Measurements from ENCODE around the gene ITGA2. TPM values are rescaled to one million over a fixed set of nuclear protein-coding genes. Genes with fewer than 3 reads are reported as not detected.
A peak's percentile ranks its signal among the peaks of the same experiment; 100 is the strongest.

Gene ITGA2
- total RNA-seq, 1 donor from 2014 or later: 0.21 TPM

- no peak for DNase-seq (ENCODE audit: low read depth)
These were observed 28.2 kb downstream of the ITGA2 start for GRCh38 chr5:53017383-53017782.

GRCh38 chr5:53017794-53018391 lies 28.7 kb downstream of the ITGA2 start:
- no peak for DNase-seq (ENCODE audit: low read depth)

- DNase-seq (ENCODE audit: low read depth): no peak
These were observed 30.2 kb downstream of the ITGA2 start for GRCh38 chr5:53019320-53019719.

GRCh38 chr5:53022930-53023511 lies 33.9 kb downstream of the ITGA2 start:
- no peak for DNase-seq (ENCODE audit: low read depth)

- peak; percentile 62 for DNase-seq (ENCODE audit: low read depth)
These were observed 34.8 kb downstream of the ITGA2 start for GRCh38 chr5:53023969-53024368.

- no peak for DNase-seq (ENCODE audit: low read depth)
These were observed 35.4 kb downstream of the ITGA2 start for GRCh38 chr5:53024535-53024934.

- no peak for DNase-seq (ENCODE audit: low read depth)
These were observed 36.3 kb downstream of the ITGA2 start for GRCh38 chr5:53025487-53025886.

- peak; percentile 57 for DNase-seq (ENCODE audit: low read depth)
These were observed 38.8 kb downstream of the ITGA2 start for GRCh38 chr5:53027913-53028312.

GRCh38 chr5:53029608-53030007 lies 40.5 kb downstream of the ITGA2 start:
- no peak for DNase-seq (ENCODE audit: low read depth)

- no peak for DNase-seq (ENCODE audit: low read depth)
These were observed 41.7 kb downstream of the ITGA2 start for GRCh38 chr5:53030893-53031292.

GRCh38 chr5:53031695-53032096 lies 42.5 kb downstream of the ITGA2 start:
- DNase-seq (ENCODE audit: low read depth): peak; percentile 7

GRCh38 chr5:53032188-53032587 lies 43.0 kb downstream of the ITGA2 start:
- DNase-seq (ENCODE audit: low read depth): no peak

- DNase-seq (ENCODE audit: low read depth): no peak
These were observed 45.7 kb downstream of the ITGA2 start for GRCh38 chr5:53034832-53035231.

GRCh38 chr5:53035868-53036381 lies 46.8 kb downstream of the ITGA2 start:
- DNase-seq (ENCODE audit: low read depth): peak; percentile 12

- DNase-seq (ENCODE audit: low read depth): peak; percentile 6
These were observed 48.1 kb downstream of the ITGA2 start for GRCh38 chr5:53037141-53037859.

- no peak for DNase-seq (ENCODE audit: low read depth)
These were observed 49.2 kb downstream of the ITGA2 start for GRCh38 chr5:53038196-53038847.

GRCh38 chr5:53039855-53040254 lies 50.7 kb downstream of the ITGA2 start:
- DNase-seq (ENCODE audit: low read depth): no peak

- DNase-seq (ENCODE audit: low read depth): no peak
These were observed 52.0 kb downstream of the ITGA2 start for GRCh38 chr5:53041071-53041692.

GRCh38 chr5:53041740-53042139 lies 52.6 kb downstream of the ITGA2 start:
- DNase-seq (ENCODE audit: low read depth): no peak

GRCh38 chr5:53045263-53045662 lies 56.1 kb downstream of the ITGA2 start:
- no peak for DNase-seq (ENCODE audit: low read depth)

GRCh38 chr5:53048248-53048647 lies 59.1 kb downstream of the ITGA2 start:
- DNase-seq (ENCODE audit: low read depth): no peak
